Neural progenitor cell (in vitro differentiated cells): ENCODE measurements around the gene CHST15.

Experiments
- EZH2phosphoT487 ChIP-seq: fragments of 200-600 bp; sonication (generic); IDR thresholded peaks from 2 replicates; pipeline ENCODE4 v1.6.1; 2017; ENCODE audit warnings: antibody characterized with exemption
- TF ChIP-seq, protein P1 (sequence below): fragments of 200-600 bp; sonication (generic); IDR thresholded peaks from 2 replicates; pipeline ENCODE4 v1.5.1; 2017; ENCODE audit warnings: antibody characterized with exemption, mild to moderate bottlenecking

DNA sequence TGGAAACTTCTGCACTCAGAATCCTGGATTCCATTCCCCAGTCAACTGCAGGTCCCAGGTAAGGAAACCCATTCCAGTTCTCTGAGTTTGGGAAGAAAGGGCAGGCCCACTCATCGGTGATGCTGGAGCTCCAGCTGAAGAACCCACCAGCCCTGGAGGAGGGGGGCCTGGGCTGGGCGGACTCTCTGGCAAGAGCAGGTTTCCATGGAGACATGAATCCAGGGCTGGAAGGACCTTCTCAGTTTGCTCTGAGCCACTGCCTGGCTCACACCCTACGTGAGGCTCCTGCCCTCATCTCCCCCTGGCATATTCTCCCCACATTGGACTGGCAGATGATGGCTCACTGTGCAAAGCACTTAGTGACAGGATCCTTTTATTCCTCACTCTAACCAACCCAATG, 128.4 kb downstream of the CHST15 start:
- TF ChIP-seq, protein P1, sequence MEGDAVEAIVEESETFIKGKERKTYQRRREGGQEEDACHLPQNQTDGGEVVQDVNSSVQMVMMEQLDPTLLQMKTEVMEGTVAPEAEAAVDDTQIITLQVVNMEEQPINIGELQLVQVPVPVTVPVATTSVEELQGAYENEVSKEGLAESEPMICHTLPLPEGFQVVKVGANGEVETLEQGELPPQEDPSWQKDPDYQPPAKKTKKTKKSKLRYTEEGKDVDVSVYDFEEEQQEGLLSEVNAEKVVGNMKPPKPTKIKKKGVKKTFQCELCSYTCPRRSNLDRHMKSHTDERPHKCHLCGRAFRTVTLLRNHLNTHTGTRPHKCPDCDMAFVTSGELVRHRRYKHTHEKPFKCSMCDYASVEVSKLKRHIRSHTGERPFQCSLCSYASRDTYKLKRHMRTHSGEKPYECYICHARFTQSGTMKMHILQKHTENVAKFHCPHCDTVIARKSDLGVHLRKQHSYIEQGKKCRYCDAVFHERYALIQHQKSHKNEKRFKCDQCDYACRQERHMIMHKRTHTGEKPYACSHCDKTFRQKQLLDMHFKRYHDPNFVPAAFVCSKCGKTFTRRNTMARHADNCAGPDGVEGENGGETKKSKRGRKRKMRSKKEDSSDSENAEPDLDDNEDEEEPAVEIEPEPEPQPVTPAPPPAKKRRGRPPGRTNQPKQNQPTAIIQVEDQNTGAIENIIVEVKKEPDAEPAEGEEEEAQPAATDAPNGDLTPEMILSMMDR, result no peak
- no peak for TF ChIP-seq EZH2phosphoT487
